Non-pigmented ciliary epithelial cell (primary cell): ENCODE measurements around the gene LGALS3BP.

Experiments
- DNase-seq: peaks from one replicate; pipeline ENCODE4 v3.0.0-alpha.2; 2010; ENCODE audit warnings: low read depth

Gene LGALS3BP

DNA sequence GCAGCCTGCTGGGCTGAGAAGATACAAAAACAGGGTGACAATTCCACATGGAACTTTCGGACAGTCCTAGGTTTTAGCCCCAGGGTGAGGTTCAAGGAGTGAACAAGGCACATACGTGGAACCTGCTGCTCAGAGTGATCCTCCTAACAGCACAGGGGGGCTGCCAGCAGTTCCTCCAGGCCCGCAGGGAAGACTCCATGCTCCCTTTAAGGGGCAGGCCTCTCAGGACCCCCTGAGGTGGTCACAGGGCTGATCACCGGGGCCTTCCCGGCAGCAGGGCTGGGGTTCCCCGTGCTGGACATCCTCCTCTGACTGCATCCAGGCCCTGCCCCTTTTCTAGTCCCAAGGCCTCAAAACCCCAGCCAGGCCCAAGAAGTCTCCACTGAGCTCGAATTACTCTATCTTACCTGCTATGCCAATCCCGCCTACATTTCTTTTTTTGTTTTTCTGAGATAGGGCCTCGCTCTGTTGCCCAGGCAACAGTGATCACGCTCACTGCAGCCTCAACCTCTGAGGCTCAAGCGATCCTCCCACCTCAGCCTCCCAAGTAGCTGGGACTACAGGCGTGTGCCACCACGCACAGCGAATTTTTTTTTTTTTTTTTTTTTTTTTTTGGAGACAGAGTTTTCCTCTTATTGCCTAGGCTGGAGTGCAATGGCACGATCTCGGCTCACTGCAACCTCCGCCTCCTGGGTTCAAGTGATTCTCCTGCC is 19.5 kb upstream of the LGALS3BP start:
- no peak for DNase-seq

DNA sequence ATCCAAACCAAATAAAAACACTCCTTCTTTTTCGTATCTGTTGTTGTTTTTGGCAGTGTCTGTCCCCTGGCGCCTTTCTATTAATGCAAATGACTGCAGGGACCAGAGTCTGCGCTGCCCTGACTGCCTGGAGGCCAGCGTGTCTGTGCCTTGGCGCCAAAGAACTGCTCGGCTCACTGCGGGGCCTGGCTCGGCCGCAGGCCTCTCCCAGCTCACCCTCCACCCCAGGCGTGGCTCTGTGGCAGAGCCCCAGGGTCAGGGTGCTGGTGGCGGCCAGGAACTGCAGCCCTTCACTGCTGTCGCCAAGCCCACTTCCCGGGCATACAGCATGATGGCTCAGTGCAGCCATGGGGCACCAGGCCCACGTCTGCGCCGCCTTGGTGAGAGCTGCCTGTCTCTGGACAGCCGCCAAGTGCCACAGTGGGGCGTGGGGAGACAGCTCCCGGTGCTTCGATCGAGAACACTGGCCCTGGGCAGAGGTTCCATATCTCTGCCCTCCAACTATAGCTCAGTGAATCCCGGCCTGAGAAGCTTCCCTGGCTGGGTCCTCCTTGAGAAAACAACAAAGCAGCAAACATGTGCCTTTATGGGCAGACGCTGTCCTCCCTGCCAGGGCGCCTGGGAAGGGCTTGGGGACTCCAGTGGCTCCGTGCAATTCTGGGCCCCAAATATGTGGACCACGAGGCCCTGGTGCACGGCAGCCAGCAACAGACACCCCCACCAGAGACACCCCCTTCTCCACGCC is 18.8 kb upstream of the LGALS3BP start:
- no peak for DNase-seq

DNA sequence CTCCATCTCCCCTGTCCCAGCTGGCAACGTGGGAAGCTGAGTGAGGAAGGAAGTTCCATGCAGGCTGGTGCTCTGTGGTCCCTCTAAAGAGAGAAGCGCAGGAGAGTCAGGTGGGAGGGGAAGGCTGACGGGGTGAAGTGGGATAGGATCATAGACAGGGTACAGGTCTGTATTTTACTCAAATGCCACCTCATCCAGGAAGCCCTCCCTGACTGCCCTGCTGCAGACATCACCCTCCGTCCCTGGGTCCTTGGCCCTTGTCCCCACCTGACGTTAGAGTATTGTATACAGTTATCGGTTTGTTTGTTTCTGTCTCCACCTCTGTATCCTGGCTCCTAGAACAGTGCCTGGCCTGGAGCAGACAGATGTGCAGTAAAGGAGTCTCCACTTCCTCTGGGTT is 18.2 kb upstream of the LGALS3BP start:
- DNase-seq = no peak

DNA sequence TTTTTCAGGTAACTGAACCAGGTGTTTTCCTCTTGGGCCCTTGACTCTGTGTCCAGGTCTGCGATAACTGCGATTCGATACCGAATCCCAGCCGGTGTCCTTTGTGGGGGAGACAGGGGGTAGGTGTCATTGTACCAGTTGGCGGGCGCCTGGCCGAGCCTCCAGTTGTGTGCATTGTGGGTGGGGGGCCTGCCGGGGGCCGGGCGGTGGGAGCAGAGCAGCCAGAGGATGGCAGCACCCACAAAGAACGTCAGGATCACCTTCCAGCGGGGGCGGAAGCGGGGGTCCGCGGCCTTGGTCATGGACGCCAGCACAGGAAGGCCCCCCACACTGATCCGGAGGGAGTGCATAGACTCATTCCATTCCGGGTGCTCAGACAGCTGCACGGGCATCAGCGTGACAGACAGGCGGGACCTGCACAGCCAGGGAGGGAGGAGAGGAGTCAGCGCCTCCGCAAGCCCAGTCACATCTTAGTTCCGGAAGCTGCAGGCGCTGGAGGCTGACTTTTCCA is 17.6 kb upstream of the LGALS3BP start:
- DNase-seq = no peak

DNA sequence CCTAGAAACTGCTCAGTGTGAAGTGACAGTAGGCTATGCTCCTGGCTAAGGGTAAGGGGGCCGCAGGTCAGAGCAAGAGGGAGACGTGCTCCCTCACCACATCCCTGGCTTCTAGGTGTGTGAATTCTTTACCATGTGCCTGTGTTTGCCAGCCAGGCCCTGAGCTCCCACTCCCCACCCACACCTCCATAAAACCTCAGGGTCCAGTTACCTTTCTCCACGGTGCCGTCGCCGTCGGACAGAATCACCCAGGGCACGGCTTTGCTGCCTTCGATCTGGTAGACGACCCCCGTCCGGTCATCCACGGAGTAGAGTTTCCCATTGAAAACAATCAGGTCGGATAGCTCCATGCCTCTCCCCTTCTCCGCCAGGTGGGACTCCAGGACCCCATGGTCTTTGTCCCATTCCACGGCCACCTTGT is 17.1 kb upstream of the LGALS3BP start:
- DNase-seq = no peak

DNA sequence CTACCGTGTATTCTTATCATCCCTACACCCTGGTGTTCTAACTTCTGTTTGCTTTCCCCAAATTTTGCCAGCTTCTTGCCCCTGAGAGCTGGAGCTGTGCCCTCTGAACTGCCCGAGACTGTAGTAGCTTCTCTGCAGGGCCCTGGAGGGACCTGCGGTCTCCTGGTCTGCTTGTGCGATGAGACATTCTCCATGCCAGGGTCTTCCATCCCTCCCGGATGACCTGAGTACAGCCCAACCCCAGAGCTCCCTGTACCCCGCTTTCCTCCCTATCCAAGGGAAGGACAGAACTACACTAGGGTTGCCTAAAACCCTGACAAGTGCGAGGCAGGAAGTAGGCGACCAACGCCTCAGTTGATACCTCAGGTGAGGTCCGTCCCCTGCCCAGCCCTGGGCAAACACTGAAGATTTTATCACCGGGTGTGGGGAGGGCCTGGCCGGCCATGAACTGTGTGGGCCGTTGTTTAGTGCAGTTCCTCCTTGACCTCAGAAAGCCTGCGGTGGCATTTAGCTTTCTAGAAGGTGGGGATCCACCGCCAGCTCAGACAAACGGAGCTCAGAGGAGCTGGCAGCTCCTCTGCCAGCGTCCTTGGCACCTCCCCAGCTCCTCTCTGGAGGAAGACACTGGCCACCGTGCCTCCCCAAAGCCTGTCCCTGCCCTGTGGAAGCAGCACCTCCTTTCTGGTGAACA is 16.2 kb upstream of the LGALS3BP start:
- DNase-seq = no peak

DNA sequence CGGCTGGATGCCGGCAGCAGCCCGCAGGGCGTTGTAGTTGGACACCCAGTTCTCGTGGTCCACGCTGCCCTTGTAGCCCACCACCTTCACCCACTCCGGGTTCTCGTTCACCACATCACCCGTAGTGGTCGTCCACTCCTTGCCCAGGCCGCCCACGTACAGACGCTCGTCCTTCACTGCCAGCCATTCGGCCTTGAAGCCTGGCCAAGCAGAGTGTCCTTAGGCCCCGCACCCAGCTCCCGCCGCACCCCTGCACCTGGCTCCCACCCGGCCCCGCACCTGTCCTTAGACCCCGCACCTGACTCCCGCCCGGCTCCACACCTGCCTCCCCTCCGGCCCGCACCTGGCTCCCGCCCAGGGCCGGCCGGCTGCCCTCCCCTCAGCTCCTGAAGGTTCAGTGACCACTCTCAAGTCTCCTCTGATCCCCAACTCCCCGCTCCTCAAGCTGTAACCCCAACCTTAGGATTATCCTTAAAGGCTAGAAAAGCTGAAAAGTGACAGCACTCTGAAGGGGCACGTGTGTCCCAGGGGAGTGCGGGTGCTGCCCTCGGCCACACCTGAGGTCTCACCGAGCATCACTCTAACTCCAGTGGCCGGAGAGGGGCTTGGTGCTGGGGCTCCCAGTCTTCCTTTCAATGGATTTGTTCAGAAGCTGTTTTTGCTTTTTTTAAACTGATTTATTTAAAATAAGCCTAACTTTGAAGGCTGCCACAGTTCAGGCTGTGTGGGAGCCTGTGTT is 15.5 kb upstream of the LGALS3BP start:
- no peak for DNase-seq

DNA sequence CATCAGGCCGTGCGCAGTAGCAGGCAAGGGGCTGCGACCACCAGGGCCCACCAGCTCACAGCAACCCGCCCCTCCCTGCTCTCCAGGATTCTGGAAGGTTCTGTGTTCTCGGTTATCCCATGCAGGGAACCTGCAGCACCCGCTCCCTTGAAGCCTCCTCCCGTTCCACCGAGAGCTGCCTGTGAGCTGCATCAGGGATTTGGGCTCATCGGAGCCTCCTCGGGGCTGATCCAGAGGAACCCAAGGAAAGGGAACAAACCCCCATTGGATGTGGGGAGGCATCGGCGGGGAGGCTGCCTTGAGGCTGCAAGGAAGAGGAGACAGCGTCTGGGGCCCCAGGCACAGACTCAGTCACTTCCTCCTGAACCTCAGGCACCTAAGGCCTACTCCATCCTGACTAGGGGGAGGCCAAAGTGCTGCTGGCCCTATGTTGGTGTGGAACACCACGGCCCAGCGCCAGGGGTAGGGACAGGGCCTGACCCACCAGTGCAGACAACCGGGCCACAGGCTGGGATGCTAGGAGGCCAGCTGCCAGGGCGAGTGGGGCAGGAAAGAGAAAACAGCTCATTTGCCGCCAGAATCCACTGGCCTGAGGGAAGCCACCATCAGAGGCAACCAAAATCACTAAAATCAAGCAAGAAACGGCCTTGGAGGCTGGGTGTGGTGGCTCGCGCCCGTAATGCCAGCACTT is 14.4 kb upstream of the LGALS3BP start:
- DNase-seq = no peak

DNA sequence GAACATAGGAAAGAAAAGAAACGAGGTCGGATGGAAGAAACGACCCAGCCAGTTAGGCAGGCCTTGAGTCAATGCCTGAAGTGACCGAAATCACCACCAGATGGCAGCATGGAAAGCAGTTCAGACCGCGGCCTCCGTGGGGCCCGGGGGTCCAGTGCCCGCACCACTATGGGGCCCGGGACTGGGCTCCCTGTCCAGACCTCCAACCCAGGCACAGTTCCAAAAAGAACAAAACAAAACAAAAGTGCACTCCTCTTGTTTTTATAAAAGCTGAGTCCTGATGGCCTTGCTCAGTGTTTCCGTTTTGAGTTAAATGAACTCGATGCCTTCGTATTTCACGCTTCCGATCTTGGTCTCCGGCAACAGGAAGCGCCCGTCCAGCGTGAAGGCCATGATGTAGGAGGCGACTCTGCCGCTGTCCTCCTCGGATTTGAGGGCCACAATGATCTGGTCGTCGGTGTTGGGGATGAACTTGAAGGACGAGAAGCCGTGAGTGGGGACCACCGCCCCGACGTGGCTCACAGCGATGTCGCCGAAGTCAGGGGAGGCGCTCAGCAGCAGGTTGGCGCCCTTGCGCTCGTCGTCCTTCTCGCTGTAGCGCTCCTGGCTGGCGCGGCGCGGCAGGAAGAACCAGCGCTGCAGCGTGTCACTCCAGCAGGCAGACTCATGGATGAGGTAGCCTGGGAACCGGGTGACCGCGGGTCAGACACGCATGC is 13.7 kb upstream of the LGALS3BP start:
- DNase-seq = no peak

DNA sequence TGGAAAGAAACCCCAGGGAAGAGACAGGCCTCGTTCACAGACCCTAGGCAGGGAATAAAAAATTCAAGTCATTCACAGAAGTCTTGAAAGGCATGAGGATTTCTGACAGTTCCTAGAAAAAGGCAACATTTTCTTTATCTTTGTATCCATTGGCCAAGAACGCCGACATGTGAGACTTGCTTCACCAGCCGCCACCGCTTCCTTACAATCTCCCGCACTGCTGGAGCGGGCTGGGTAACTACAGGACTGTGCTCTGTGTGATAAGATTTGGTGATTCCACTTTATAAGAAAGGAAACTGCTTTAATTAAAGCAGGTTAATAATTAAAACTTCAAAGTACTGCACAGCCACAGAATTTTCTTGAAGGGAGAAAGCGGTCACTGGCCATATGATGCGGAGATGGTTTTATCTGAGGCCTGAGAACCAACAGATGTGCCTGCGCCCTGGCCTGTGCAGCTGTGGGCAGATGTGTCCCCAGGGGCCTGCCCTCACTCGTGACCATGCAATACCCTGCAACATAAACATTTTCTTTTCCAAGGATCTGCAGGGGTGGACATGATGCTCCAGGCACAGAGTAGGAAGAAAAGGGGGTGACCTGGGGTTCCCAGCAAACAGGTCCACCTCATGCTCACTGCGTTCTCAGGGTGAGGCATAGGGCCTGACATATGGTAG is 13.0 kb upstream of the LGALS3BP start:
- DNase-seq = no peak

DNA sequence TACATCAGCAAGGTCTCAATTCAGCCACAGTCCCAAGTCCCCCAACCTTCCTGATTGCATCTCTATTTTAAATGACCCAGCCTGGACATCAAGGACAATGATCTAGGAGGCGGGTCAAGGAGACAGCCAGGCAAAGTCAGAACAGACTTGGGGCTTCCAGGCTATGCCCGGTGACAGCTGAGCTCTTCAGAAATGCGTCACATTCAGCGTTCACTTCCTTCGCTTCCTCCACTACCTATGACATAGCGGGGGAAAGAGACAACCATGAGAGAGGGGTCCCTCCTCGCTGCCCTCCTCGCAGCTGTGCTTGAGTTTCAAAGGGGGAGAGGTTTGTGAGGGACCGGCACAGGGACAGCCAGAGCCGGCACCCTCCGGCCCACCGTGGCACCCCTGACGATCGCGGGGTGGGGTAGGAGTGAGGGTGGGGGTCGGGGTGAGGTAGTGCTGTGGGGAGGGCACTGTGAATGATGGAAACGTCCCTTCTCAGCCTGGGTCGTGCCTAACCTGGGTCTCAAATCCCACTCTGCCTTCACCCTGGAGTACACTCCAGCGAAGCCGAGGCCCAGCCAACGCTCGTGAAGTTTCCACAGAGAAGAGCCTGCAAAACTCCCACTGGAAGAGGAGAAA is 12.3 kb upstream of the LGALS3BP start:
- DNase-seq = no peak

DNA sequence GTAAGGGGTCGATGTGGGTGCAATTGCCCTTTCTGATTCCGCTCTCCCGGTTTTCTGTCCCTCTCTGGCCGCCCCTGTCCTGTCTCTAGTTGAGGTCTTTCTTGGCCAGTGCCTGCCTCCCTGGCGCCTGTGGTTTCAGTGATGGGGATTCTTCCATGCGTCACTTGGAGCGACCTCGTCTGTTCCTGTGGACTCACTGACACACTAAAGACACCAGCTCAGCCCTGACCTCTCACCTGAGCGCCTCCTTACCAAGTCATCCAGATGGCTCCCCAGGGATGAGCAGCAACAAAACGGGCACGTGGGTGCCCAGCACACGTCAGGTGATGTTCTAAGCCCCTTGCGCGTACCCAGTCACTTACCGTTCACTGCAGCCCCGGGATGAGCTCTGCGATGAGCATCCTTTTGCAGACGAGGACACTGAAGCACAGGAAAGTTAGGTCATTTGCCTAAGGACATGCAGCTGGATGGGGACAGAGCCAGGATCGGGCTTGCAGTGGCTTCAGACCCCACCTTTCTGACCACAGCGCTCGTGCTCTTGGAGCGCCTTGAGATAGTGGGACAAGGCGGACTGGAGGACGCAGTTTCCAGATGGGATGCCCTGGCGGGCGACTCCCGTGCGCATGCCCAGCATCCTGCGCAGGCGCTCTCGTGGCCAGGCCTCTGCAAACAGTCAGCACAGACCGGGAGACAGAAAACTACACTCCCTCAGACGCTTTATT is 11.5 kb upstream of the LGALS3BP start:
- no peak for DNase-seq

DNA sequence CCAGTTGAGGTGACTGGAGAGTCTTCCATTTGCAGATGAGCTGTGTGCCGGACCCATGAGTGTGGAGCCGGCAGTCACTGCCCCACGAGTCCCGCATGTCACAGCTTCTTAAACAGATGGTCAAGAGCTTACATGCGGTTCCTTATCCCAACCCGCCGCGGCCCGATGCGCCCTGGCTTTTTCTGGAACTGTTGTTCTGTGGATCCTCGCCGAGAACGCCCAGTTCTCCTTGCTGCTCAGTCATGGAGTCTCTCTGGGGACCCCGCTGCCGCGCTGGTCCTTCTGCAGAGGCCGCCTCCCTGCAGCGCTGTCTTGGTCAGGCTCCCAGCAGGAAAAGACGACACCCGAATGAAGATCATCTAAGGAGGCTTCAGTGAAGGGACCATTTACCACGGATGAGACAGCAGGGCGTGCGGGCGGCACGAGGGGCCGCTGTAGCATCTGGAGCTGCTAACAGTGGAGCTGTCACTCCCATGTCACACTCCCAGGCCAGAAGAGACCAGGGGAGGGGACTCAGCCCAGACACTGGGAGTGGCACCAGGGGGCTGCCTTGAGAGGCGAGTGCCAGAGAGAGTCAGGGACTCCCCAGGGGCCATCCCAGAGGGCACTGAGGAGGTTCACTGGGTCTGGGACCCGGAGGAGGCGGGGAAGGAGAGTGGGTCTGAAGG is 10.8 kb upstream of the LGALS3BP start:
- no peak for DNase-seq

DNA sequence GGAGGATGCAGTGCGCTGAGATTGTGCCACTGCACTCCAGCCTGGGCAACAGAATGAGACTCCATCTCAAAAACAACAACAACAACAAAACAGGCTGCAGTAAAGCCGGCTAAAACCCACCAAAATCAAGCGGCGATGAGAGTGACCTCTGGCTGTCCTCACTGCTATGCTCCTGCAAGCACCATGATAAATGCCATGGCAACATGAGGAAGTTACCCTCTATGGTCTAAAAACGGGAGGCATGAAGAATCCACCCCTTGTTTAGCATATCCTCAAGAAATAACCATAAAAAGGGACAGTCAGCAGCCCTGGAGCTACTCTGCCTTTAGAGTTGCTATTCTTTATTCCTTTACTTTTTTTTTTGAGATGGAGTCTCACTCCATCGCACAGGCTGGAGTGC is 8.4 kb upstream of the LGALS3BP start:
- DNase-seq = no peak

DNA sequence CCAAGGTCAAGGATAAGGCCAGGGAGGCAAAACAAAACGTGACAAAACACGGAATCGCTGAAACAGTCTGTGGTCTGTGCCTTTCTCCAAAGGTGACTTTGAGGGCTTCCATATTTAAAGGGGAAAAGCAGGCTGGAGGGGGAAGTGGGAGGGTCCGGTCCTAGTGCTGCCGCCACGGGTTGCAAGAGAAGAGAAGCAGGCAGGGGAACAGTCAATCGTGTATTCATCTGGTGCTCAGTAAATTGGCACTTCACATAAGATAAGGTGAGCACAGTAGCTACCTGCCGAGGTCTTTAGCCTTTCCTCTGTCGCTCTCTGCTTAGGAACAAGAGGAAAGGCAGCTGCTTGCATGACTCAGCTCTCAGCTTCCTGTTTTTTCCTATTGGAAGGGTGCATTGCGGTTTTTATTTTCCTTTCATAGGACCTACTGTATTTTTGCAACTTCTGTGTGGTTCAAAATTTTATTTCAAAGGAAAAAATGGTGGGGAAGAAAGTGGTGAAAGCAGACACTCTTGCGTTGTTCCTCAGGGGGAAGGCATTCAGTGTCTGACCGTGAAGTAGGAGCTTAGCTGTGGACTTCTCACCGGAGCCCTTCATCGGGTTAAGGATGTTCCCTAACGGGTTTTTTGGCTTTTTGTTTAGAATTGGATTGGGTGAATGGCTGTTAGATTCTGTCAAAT is 7.1 kb upstream of the LGALS3BP start:
- no peak for DNase-seq

DNA sequence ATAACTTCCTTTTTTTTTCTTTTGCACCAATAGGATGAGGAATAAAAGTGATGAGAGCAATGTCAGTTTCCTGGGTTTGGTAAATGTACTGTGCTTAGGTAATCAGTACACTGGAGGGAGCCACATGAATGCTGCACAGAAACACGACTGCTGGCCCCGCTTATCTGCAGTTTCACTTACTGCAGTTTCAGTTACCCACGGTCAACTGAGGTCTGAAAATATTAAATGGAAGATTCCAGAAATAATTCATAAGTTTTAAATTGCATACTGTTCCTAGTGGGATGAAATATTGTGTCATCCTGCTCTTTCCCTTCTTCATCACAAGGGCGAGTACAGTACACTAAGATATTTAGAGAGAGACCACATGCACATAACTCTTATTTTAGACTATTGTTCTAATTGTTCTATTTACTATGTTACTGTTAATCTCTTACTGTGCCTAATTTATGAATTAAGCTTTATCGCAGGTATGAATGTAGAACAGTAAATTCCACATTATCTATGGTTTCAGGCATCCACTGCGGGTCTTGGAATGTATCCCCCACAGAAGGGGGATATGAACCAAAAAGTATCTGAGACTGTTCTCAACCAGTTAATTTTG is 6.4 kb upstream of the LGALS3BP start:
- DNase-seq = no peak

DNA sequence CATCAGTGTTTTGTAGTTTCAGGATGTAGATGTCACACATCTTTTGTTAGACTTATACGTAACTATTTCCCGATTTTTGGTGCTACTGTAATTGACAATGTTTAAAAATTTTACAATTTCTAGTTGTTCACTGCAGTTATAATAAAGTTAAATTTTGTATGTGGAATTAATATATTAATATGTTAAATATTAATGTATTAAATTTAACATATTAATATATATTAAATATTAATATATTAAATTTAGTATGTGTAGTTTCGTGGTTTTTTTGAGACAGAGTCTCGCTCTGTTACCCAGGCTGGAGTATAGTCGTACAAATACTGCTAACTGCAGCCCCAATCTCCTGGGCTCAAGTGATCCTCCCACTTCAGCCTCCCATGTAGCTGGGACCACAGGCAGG is 5.7 kb upstream of the LGALS3BP start:
- DNase-seq = no peak
